HG02678 (cell line): ENCODE data around the gene SMIM45.

ENCODE experiments used
- ATAC-seq: cut with Tn5 transposase; IDR thresholded peaks from one replicate; pipeline ENCODE4 v1.9.1; 2021; ENCODE audit warnings: mild to moderate bottlenecking, moderate library complexity; ENCODE audit not compliant: unreplicated experiment

Gene SMIM45

DNA sequence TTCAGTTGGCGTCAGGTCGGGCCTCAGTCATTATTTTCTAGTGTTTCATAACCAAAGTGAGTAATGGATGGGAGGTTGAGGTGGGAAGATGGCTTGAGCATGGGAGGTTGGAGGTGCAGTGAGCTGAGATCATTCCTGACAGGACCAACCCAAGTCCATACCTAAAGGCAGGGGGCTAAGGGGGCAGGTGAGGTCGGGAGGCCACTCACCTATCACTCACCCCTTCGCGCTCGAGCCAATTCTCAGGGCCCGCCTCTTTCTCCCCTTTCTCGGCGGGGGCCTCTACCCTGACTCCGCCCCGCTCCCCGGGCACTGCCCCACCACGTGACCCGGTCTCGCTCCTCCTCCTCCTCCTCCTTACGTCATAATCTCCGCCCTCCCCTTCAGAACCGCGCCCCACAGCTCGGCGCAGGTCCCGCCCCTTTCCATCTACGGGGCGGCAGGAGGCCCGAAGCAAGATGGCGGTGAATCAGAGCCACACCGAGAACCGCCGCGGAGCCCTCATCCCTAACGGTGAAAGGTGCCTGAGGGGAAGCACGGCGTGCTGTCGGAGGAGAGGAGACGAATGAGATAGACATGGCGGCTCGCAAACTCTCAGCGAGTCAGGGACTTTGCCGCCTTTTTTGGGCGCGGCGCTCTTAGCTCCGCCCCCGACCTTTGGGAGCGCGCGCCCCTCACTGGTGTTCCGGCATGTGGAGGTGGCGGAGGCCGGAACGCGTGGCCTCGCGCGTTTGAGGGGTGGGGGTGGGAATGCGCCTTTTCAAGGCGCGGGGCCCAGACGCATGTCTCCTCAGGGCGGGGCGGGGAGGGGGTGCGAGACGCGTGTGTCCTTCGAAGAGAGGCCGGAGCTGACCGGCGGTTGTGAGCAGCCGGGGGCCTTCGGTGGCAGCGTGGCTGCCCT is 46.7 kb downstream of the SMIM45 start, which contains the start of gene WBP2NL:
Gene WBP2NL (plus strand): TSS at position 428 of the 901 bp plus-strand sequence. CDS start 31 bp downstream, at position 459.
- peak; percentile 80 for ATAC-seq

DNA sequence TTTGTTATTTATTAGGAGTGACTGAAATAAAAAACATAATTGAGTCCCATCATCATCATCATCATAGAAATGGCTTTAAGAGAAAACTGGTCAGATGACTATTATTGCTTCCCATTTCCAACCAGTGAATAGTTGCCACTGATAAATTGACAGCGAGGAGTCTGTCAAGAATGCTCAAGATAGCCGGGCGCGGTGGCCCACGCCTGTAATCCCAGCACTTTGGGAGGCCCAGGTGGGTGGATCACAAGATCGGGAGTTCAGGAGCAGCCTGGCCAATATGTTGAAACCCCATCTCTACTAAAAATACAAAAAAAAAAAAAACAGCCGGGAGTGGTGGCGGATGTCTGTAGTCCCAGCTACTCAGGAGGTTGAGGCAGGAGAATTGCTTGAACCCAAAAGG is 48.5 kb downstream of the SMIM45 start:
- no peak for ATAC-seq

DNA sequence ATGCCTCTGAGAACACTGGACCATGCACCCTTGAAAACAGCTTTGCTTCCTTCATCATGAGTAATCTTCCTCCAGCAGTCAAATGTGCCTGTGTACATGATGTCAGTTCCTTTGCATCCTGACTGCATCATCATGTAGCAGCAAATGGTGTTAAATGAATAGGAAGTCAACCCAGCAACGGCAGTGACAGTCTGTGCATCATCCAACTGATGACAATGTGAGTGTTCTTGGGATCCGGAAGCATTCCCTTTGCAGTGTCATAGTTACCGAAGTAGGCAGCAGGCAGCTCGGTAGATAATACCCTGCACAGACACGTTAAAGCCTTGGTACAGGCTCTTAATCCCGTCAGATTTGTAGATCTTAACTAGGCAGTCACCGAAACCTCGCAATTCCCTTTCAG is 49.2 kb downstream of the SMIM45 start:
- no peak for ATAC-seq

GRCh38 chr22:42001706-42002105 is 49.8 kb downstream of the SMIM45 start:
- no peak for ATAC-seq

DNA sequence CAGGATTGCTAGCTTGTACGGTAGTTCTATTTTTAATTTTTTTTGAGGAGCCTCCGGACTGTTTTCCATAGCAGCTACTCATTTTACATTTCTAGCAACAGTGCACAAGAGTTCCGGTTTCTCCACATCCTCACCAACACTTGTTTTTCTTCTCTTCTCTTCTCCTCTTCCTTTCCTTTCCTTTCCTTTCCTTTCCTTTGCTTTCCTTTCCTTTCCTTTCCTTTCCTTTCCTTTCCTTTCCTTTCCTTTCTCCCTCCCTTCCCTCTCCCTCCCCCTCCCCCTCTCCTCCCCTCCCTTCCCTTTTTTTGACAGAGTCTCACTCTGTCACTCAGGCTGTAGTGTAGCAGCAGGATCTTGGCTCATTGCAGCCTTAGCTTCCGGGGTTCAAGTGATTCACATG is 56.0 kb downstream of the SMIM45 start:
- no peak for ATAC-seq
